Cortex of kidney (tissue), 1 donor: ENCODE measurements around the gene TMEM176A.
"Not testable (repeated sequence)": the region's sequence is repeated elsewhere in the genome, so short reads cannot be mapped to it uniquely, and the experiment has no call there.

Experiments
- DNase-seq: peaks from one replicate; lab custom pipeline; 2025; lab: John Stamatoyannopoulos, UW

Gene TMEM176A

GRCh38 chr7:150788474-150789269 is 11.9 kb upstream of the TMEM176A start:
- DNase-seq = no peak

GRCh38 chr7:150790416-150791075 is 10.0 kb upstream of the TMEM176A start:
- no peak for DNase-seq

DNA sequence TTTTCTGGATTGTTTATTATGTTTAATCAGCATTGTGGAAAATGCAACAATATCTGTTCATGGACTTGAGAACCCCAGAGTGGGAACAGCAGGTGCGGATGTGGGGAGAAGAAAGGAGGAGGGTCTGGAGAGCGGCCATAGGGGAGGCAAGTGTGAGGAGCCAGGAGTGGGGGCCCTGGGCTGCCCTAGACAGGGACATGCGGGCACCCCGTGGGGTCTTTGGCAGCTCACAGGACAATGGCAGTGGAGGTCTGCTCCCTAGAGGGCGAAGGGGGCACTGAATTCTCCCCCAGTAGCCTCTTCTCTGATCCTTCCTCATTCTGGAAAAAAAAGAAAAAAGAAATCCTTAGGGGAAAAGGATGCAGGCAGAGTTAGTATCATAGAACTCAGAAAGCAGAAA is 9.3 kb upstream of the TMEM176A start:
- no peak for DNase-seq

GRCh38 chr7:150791746-150792452 is 8.7 kb upstream of the TMEM176A start:
- DNase-seq = no peak

DNA sequence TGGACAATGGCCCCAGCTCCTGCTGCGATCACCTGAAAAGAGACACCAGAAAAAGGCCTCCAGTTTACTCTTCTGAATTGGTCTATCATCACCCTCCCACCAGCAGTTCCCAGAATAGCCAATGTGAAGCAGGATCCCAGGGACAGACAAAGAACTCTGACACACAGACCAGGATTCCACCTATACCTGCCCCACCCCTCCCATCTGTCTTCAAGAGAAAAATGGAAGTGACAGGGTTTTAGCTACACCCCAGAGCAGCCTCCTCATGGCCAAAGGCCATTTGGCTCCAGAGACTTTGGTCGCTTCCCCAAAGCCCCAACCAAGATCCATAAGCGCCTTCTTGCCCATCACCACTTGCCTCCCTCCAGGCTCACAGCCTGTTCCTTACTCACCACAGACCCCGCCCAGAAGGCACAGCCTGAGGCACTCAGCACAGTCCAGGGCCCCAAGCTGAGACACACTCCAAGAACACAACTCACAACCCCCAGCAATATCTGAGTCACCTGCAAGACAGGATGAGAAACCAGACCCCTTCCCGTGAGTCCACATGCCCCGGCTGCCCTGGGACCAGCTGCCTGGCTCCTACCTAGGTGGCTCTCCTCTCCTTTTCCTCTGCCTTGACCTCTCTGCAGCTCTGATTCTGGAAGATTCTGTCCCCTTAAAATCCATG is 6.9 kb upstream of the TMEM176A start:
- DNase-seq = no peak

- no peak for DNase-seq
These were observed 2.9 kb upstream of the TMEM176A start for GRCh38 chr7:150797661-150798060.

DNA sequence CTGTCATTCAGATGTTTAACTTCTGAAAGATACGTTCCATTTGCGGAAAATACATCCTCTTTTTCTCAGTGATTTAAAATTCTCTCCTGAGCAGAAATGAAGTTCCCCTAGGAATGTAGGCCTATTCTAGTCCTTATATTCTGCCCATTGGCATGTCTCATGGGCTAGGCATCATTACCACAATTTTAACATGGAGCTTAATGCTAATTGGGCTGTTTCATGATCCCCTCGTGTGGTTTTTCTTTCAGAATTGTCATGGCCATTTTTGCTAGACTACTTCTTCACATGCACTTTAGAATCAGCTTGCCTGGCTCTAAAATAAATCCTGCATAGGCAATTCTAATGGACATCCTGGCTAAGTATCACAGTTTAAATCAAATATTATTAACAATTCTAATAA is 1.4 kb upstream of the TMEM176A start:
- DNase-seq = no peak

DNA sequence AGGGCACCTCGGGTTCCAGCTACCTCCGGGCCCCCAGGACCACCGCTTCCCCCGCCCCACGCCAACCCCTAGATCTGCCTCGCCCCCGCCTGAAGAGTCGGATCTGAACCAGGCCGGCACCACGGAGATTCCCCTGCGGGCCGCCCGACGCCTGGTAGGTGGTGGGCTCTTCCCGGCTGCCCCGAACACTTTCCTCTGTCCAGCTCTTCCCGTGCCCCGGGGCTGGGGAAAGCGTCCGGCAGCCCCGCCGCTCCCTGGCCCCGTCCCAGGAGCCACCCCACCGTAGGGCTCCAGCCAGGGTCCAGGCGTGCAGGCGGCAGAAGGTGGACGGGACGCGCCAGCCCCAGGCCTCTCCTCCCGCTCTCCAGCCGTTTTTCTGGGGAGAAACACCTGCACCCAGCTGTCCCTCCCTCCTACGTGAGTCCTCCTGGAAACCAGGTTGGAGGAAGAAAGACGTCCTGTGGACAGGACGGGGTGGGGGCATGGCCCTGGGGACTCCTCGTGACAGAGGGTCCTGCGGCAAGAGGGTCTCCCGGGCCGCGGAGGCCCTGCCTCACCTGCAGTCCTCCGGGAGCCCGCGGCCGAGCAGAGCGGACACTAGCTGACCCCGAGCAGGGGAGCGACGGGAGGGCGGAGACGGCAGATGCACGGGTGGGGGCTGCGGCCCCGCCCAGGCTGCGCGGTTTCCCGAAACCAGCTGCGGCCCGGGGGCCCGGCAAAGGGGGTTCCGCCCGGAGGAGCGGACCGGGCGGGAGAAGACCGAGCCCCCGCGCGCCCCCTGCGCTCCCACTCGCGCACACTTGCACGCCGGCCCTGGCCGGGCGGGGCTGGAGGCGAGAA is 608 bp upstream of the TMEM176A start, which contains the start of gene TMEM176B:
TMEM176B (minus strand) TSS at position 624 of the 840 bp plus-strand sequence. CDS start 3,795 bp downstream, outside the sequence.
- DNase-seq = no peak

- DNase-seq = no peak
These were observed 825 bp downstream of the TMEM176A start for GRCh38 chr7:150801242-150801945.

DNA sequence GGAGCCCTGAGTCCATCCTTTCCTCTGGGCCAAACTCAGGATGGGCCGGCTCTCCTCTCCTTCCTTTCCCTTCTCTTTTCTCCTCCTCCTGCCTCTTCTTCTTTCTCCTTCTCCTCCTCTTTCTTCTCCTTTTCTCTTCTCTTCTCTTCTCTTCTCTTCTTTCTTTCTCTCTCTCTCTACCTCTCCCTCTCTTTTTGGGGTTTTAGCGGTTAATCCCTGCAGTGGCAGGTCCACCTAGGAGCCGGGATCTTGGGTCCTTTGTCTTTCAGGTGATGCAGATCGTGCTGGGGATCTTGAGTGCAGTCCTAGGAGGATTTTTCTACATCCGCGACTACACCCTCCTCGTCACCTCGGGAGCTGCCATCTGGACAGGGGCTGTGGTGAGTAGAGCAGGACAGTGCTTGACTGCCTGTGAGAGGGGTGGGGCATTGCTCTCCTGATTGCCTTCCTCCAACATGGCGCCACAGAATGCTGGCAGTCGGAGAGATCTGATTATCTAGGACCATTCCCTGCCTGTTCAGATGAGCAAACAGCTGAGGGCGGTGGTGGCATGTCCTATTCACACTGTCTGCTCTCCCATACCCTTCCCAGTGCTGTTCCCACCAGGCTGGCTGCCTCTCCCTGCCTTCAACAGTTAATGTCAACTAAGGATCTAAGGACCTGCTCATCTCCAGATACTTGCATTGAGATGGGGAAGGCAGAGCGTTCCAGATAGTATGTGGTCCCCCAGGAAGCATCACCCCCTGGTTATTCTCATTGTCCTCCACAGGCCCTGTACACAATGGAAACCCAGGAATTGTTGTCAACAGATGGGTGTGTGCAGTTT is 1.6 kb downstream of the TMEM176A start:
- no peak for DNase-seq

DNA sequence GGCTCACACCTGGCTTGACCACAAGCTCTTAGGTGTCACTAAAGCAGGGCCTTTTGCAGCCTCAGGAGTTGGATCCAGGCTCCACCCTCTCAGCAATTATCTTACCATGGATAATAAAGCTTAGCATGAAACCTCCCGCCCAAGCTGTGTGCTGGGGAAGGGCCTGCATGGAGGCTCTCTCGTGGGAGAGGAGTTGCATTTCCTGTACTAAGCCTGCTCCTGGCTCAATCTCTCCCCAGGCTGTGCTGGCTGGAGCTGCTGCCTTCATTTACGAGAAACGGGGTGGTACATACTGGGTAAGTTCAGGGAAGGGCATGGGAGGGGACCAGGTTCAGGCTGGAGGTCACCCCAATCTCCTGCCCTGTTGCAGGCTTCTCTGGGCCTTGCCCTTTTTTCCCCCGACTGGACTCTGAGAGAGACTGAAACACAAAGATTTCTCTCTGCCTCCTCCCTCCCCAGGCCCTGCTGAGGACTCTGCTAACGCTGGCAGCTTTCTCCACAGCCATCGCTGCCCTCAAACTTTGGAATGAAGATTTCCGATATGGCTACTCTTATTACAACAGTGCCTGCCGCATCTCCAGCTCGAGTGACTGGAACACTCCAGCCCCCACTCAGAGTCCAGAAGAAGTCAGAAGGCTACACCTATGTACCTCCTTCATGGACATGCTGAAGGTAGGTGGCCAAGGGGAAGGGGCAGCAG is 2.7 kb downstream of the TMEM176A start:
- no peak for DNase-seq

- DNase-seq = no peak
These were observed 4.2 kb downstream of the TMEM176A start for GRCh38 chr7:150804802-150805201.

- DNase-seq = no peak
These were observed 5.3 kb downstream of the TMEM176A start for GRCh38 chr7:150805864-150806263.

DNA sequence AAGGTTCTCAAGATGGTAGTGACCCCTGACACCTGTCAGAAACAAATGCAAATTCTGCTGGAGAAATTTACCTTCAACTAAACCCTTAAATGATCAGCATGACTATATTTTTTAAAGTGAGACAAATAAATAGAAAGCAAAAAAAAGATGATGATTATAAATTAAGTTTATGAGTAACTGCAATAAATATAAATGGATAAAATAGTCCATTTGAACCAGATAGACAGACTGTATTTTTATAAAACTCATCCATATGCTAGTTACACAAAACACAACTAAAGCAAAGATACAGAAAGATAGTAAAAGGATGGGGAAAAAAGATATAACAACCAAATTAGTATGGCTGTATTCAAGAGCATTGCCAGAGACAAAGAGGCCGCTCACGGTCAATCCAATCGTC is 5.9 kb downstream of the TMEM176A start:
- no peak for DNase-seq

- no peak for DNase-seq
These were observed 6.3 kb downstream of the TMEM176A start for GRCh38 chr7:150806863-150807262.

DNA sequence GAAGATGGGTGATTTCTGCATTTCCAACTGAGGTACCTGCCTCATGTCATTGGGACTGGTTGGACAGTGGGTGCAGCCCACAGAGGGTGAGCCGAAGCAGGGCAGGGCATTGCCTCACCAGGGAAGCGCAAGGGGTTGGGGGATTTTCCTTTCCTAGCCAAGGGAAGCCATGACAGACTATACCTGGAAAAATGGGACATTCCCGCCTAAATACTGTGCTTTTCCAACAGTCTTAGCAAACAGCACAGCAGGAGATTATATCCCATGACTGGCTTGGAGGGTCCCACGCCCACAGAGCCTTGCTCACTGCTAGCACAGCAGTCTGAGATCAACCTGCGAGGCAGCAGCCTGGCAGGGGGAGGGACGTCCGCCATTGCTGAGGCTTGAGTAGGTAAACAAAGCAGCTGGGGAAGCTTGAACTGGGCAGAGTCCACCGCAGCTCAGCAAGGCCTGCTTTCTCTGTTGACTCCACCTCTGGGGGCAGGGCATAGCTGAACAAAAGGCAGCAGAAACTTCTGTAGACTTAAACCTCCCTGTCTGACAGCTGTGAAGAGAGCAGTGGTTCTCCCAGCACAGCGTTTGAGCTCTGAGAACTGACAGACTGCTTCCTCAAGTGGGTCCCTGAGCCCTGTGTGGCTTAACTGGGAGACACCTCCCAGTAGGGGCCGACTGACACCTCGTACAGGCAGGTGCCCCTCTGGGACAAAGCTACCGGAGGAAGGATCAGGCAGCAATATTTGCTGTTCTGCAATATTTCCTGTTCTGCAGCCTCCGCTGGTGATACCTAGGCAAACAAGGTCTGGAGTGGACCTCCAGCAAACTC is 7.3 kb downstream of the TMEM176A start:
- DNase-seq = not testable (repeated sequence)

DNA sequence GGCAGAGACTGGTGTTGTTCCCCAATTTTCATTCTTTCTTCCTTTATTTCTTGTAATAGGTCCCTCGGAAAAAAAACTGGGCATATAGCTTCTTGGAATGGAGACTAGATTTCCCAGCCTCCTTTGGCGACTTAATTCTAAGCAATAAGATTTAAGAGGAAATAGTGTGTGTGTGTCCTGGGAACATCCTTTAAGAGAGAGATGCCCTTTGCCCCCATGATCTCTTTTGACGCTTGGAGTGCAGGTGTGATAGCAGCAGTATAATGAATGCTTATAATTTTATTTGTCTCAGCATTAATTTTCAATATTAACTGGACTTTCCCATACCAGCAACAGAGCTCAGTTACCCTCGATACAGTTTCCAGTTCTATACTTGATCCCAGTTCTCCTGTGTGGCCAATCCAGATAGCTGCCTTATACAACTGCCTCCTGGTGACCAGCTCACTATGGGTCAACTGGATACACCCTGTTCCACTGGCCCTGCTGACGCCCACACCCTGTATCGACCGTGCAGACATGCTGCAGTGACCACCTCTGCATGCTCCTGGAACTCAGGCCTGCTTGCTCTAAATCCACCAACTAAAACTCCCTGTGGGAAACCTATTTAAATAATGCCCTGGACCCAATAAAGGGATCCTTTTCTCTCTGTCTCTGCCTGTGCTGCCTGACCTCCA is 13.9 kb downstream of the TMEM176A start:
- no peak for DNase-seq

DNA sequence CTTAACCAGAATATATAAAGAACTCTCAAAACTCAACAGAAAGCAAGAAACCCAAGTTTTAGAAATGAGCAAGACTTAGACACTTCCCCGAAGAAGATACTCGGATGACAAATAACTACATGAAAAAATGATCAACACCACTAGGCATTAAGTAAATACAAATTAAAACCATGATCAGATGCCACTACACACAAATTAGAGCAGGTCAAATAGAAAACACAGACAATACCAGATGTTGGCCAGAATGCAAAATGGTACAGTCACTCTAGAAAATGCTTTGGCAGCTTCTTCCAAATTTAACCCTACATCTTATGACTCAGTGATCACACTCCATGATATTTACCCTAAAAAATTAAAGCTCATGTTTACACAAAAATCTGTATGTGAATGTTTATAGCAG is 18.4 kb downstream of the TMEM176A start:
- no peak for DNase-seq
